ENCODE measurements around the gene LSM3.

LSM3 gene

GRCh38 chr3:14245822-14246221, 67.2 kb downstream of the LSM3 start:
- TF ChIP-seq CTCF (IDR thresholded peaks at IDR 0.05; ENCODE audit: low read depth, low read length, missing control alignments) = no peak
- no peak for DNase-seq (ENCODE audit: low read depth)
- no peak overlapping the region for H3K4me3 ChIP-seq (ENCODE audit: low read depth, low read length)

GRCh38 chr3:14246414-14246813, 67.8 kb downstream of the LSM3 start:
- DNase-seq (ENCODE audit: low read depth) = no peak
- no peak overlapping the region for H3K4me3 ChIP-seq (ENCODE audit: low read depth, low read length)
- TF ChIP-seq CTCF (IDR thresholded peaks at IDR 0.05; ENCODE audit: low read depth, low read length, missing control alignments) = no peak

- H3K4me3 ChIP-seq (ENCODE audit: low read depth, low read length) = no peak overlapping the region
- no peak for DNase-seq (ENCODE audit: low read depth)
- TF ChIP-seq CTCF (IDR thresholded peaks at IDR 0.05; ENCODE audit: low read depth, low read length, missing control alignments) = no peak
Measured at GRCh38 chr3:14248477-14248848, 69.8 kb downstream of the LSM3 start.

GRCh38 chr3:14248849-14249523, 70.4 kb downstream of the LSM3 start:
- no peak for DNase-seq (ENCODE audit: low read depth)

More at GRCh38 chr3:14248849-14249523, 70.4 kb downstream of the LSM3 start:
- no peak for TF ChIP-seq CTCF (IDR thresholded peaks at IDR 0.05; ENCODE audit: low read depth, low read length, missing control alignments)
- no peak overlapping the region for H3K4me3 ChIP-seq (ENCODE audit: low read depth, low read length)

Measured in GM12864 (cell line).